ENCODE results near the gene RASGRP1. TPM values are rescaled to one million over a fixed set of nuclear protein-coding genes. Genes with fewer than 3 reads are reported as not detected.

RASGRP1 gene
- total RNA-seq, 5 donors from 2014 or later (not counting 1 experiment from before 2014, with no cell fraction given): 118 to 148 (median 131) TPM

- Histone ChIP-seq H3K27me3 (replicated peaks in 1 of 2; ENCODE audit: control insufficient read depth in 2 of 2, extremely low read depth in 1 of 2, insufficient read depth in 2 of 2, low read length in 1 of 2) (no peaks in the 10 kb centered on the region), H3K4me3 (ENCODE audit: control insufficient read depth in 1 of 2, extremely low read depth in 1 of 2, low read length in 1 of 2) (no peak overlapping the region), H3K4me1 (ENCODE audit: control insufficient read depth in 1 of 2, extremely low read depth in 1 of 2, insufficient read depth in 2 of 2, low read length in 2 of 2) (peaks cover 0 to 2% of the 10 kb centered on the region in 2 experiments), H3K27ac (ENCODE audit: low read length) (no peak overlapping the region), H3K9me3 (no peaks in the 10 kb centered on the region), H3K36me3 (ENCODE audit: control insufficient read depth in 2 of 2, extremely low read depth in 1 of 2, insufficient read depth in 1 of 2, low read length in 1 of 2) (peaks cover 0 to 42% of the 10 kb centered on the region in 2 donors)
- Mint-ChIP-seq H3K9me3 (no peaks in the 10 kb centered on the region), H3K4me3 (no peak overlapping the region), H3K36me3 (peaks cover 34% of the 10 kb centered on the region), H3K27ac (peak overlapping the region; percentile 67 to 68), H3K27me3 (no peaks in the 10 kb centered on the region), H3K4me1 (peaks cover 13 to 25% (median 24%) of the 10 kb centered on the region in 3 donors)
- ChIA-PET CTCF (interaction anchor here (0.5 to 2.0 kb wide), 14 partner anchors 10 to 226 kb away, joined by 3 to 40 read pairs (median 6); partner anchors contain the start of gene FAM98B (in 1 of the 2)), POLR2A (interaction anchor here in 1 of 2 donors (0.6 kb wide), 1 partner anchor 215 kb away, joined by 3 read pairs; no protein-coding TSS in a partner anchor)
- DNase-seq: no peak
- 94% methylated on average over 2 of the region's 2 CpGs for WGBS (ENCODE audit: insufficient coverage)
- ATAC-seq (replicated peaks in 1 of 4): no peak
Observed at GRCh38 chr15:38475361-38475760, 89.3 kb downstream of the RASGRP1 start.

- H3K27ac Mint-ChIP-seq: peak overlapping the region; percentile 79 to 84
Observed at GRCh38 chr15:38474155-38474757, 90.4 kb downstream of the RASGRP1 start.

GRCh38 chr15:38471974-38472373, 92.6 kb downstream of the RASGRP1 start:
- Mint-ChIP-seq H3K27ac (no peak overlapping the region), H3K36me3 (peaks cover 33% of the 10 kb centered on the region), H3K27me3 (no peaks in the 10 kb centered on the region), H3K4me1 (peaks cover 5 to 19% (median 14%) of the 10 kb centered on the region in 3 donors), H3K9me3 (no peaks in the 10 kb centered on the region), H3K4me3 (no peak overlapping the region)
- Histone ChIP-seq H3K27me3 (replicated peaks in 1 of 2; ENCODE audit: control insufficient read depth in 2 of 2, extremely low read depth in 1 of 2, insufficient read depth in 2 of 2, low read length in 1 of 2) (no peaks in the 10 kb centered on the region), H3K27ac (ENCODE audit: low read length) (no peak overlapping the region), H3K36me3 (ENCODE audit: control insufficient read depth in 2 of 2, extremely low read depth in 1 of 2, insufficient read depth in 1 of 2, low read length in 1 of 2) (peaks cover 0 to 34% of the 10 kb centered on the region in 2 donors), H3K4me3 (ENCODE audit: control insufficient read depth in 1 of 2, extremely low read depth in 1 of 2, low read length in 1 of 2) (no peak overlapping the region), H3K4me1 (ENCODE audit: control insufficient read depth in 1 of 2, extremely low read depth in 1 of 2, insufficient read depth in 2 of 2, low read length in 2 of 2) (peaks cover 0 to 2% of the 10 kb centered on the region in 2 experiments), H3K9me3 (no peaks in the 10 kb centered on the region)
- no CpG with 5 or more reads among the region's 2 CpGs for WGBS (ENCODE audit: insufficient coverage)
- ATAC-seq (replicated peaks in 1 of 4) (no peak), DNase-seq (no peak)
- ChIA-PET POLR2A (interaction anchor here in 1 of 2 donors (0.5 kb wide), 1 partner anchor 205 kb away, joined by 3 read pairs; no protein-coding TSS in a partner anchor), CTCF (interaction anchor here (0.9 to 4.8 kb wide), 12 partner anchors 14 to 1285 kb away, joined by 3 to 43 read pairs (median 6); partner anchors contain the start of gene FAM98B (in 1 of the 2))

More at GRCh38 chr15:38474155-38474757, 90.4 kb downstream of the RASGRP1 start:
- Mint-ChIP-seq H3K4me3 (no peak overlapping the region), H3K9me3 (no peaks in the 10 kb centered on the region), H3K36me3 (peaks cover 32% of the 10 kb centered on the region), H3K27me3 (no peaks in the 10 kb centered on the region), H3K4me1 (peaks cover 7 to 19% (median 17%) of the 10 kb centered on the region in 3 donors)
- 40% methylated on average over 1 of the region's 4 CpGs for WGBS (ENCODE audit: insufficient coverage)
- DNase-seq (peak in 28 of 35 experiments; percentile 3 to 84 (median 23)), ATAC-seq (replicated peaks in 1 of 4) (peak; percentile 96 to 99 (median 99))
- Histone ChIP-seq H3K27me3 (replicated peaks in 1 of 2; ENCODE audit: control insufficient read depth in 2 of 2, extremely low read depth in 1 of 2, insufficient read depth in 2 of 2, low read length in 1 of 2) (no peaks in the 10 kb centered on the region), H3K4me1 (ENCODE audit: control insufficient read depth in 1 of 2, extremely low read depth in 1 of 2, insufficient read depth in 2 of 2, low read length in 2 of 2) (peaks cover 0 to 2% of the 10 kb centered on the region in 2 experiments), H3K27ac (ENCODE audit: low read length) (peak overlapping the region; percentile 8), H3K36me3 (ENCODE audit: control insufficient read depth in 2 of 2, extremely low read depth in 1 of 2, insufficient read depth in 1 of 2, low read length in 1 of 2) (peaks cover 0 to 45% of the 10 kb centered on the region in 2 donors), H3K4me3 (ENCODE audit: control insufficient read depth in 1 of 2, extremely low read depth in 1 of 2, low read length in 1 of 2) (no peak overlapping the region), H3K9me3 (no peaks in the 10 kb centered on the region)
- ChIA-PET POLR2A (interaction anchor here in 1 of 2 donors (0.5 to 1.0 kb wide), 3 partner anchors 93 to 222 kb away, joined by 3 read pairs; no protein-coding TSS in a partner anchor), CTCF (interaction anchor here (0.7 to 2.0 kb wide), 15 partner anchors 8 to 225 kb away, joined by 3 to 40 read pairs (median 5); partner anchors contain the start of gene FAM98B (in 1 of the 2))

DNA sequence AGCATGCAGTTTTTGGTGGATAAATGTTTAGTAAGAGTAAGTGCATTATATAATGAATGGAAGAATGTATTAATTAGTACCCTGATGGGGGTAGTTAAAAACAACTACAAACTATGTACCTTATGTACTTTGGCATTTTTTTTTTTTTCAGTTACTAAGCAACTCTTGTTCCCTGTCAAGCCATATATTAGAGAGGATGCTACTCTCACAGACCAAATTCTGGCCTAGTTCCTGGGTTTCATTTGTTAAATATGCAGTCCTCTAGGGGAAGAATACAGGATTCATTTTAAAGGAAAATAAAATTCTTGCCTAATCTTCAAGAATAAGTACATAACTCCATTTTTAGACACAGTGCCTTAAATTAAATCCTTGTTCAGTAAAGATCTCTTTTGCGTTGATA, 93.8 kb downstream of the RASGRP1 start:
- CTCF ChIA-PET: interaction anchor here (0.6 to 4.8 kb wide), 7 partner anchors 128 to 710 kb away, joined by 3 to 43 read pairs (median 5); no protein-coding TSS in a partner anchor
- POLR2A ChIA-PET: interaction anchor here in 1 of 2 donors (0.6 kb wide), 1 partner anchor 969 kb away, joined by 3 read pairs; no protein-coding TSS in a partner anchor
- H3K36me3 Mint-ChIP-seq: peaks cover 30% of the 10 kb centered on the region
- Histone ChIP-seq H3K27ac (ENCODE audit: low read length) (no peak overlapping the region), H3K9me3 (no peaks in the 10 kb centered on the region), H3K4me1 (ENCODE audit: control insufficient read depth in 1 of 2, extremely low read depth in 1 of 2, insufficient read depth in 2 of 2, low read length in 2 of 2) (peaks cover 0 to 2% of the 10 kb centered on the region in 2 experiments), H3K36me3 (ENCODE audit: control insufficient read depth in 2 of 2, extremely low read depth in 1 of 2, insufficient read depth in 1 of 2, low read length in 1 of 2) (peaks cover 0 to 26% of the 10 kb centered on the region in 2 donors), H3K4me3 (ENCODE audit: control insufficient read depth in 1 of 2, extremely low read depth in 1 of 2, low read length in 1 of 2) (no peak overlapping the region), H3K27me3 (replicated peaks in 1 of 2; ENCODE audit: control insufficient read depth in 2 of 2, extremely low read depth in 1 of 2, insufficient read depth in 2 of 2, low read length in 1 of 2) (no peaks in the 10 kb centered on the region)
- H3K9me3 Mint-ChIP-seq: no peaks in the 10 kb centered on the region
- H3K4me3 Mint-ChIP-seq: no peak overlapping the region
- no peak for ATAC-seq (replicated peaks in 1 of 4)
- no peaks in the 10 kb centered on the region for H3K27me3 Mint-ChIP-seq
- WGBS (ENCODE audit: insufficient coverage): no CpG with 5 or more reads among the region's 1 CpG
- H3K27ac Mint-ChIP-seq: peak overlapping the region in 1 of 2 donors; percentile 27
- peaks cover 5 to 16% (median 13%) of the 10 kb centered on the region in 3 donors for H3K4me1 Mint-ChIP-seq
- no peak for DNase-seq

GRCh38 chr15:38464675-38465074, 99.9 kb downstream of the RASGRP1 start:
- H3K9me3 Mint-ChIP-seq: no peaks in the 10 kb centered on the region
- Histone ChIP-seq H3K27ac (ENCODE audit: low read length) (no peak overlapping the region), H3K4me3 (ENCODE audit: control insufficient read depth in 1 of 2, extremely low read depth in 1 of 2, low read length in 1 of 2) (no peak overlapping the region), H3K27me3 (replicated peaks in 1 of 2; ENCODE audit: control insufficient read depth in 2 of 2, extremely low read depth in 1 of 2, insufficient read depth in 2 of 2, low read length in 1 of 2) (no peaks in the 10 kb centered on the region), H3K4me1 (ENCODE audit: control insufficient read depth in 1 of 2, extremely low read depth in 1 of 2, insufficient read depth in 2 of 2, low read length in 2 of 2) (no peaks in the 10 kb centered on the region), H3K9me3 (no peaks in the 10 kb centered on the region), H3K36me3 (ENCODE audit: control insufficient read depth in 2 of 2, extremely low read depth in 1 of 2, insufficient read depth in 1 of 2, low read length in 1 of 2) (peaks cover 0 to 4% of the 10 kb centered on the region in 2 donors)
- ChIA-PET POLR2A (no interaction called here), CTCF (interaction anchor here in 1 of 2 donors (0.6 to 1.8 kb wide), 7 partner anchors 9 to 235 kb away, joined by 3 to 6 read pairs (median 4); no protein-coding TSS in a partner anchor)
- no peaks in the 10 kb centered on the region for H3K27me3 Mint-ChIP-seq
- H3K27ac Mint-ChIP-seq: no peak overlapping the region
- H3K36me3 Mint-ChIP-seq: peaks cover 15% of the 10 kb centered on the region
- H3K4me3 Mint-ChIP-seq: no peak overlapping the region
- peaks cover 29 to 30% (median 29%) of the 10 kb centered on the region in 3 donors for H3K4me1 Mint-ChIP-seq
- DNase-seq: no peak
- ATAC-seq (replicated peaks in 1 of 4): no peak
- WGBS (ENCODE audit: insufficient coverage): no CpG with 5 or more reads among the region's 4 CpGs

GRCh38 chr15:38463893-38464292, 100.7 kb downstream of the RASGRP1 start:
- Histone ChIP-seq H3K36me3 (ENCODE audit: control insufficient read depth in 2 of 2, extremely low read depth in 1 of 2, insufficient read depth in 1 of 2, low read length in 1 of 2) (peaks cover 0 to 4% of the 10 kb centered on the region in 2 donors), H3K27ac (ENCODE audit: low read length) (no peak overlapping the region), H3K9me3 (no peaks in the 10 kb centered on the region), H3K4me1 (ENCODE audit: control insufficient read depth in 1 of 2, extremely low read depth in 1 of 2, insufficient read depth in 2 of 2, low read length in 2 of 2) (no peaks in the 10 kb centered on the region), H3K27me3 (replicated peaks in 1 of 2; ENCODE audit: control insufficient read depth in 2 of 2, extremely low read depth in 1 of 2, insufficient read depth in 2 of 2, low read length in 1 of 2) (no peaks in the 10 kb centered on the region), H3K4me3 (ENCODE audit: control insufficient read depth in 1 of 2, extremely low read depth in 1 of 2, low read length in 1 of 2) (no peak overlapping the region)
- Mint-ChIP-seq H3K27me3 (no peaks in the 10 kb centered on the region), H3K36me3 (peaks cover 18% of the 10 kb centered on the region), H3K4me3 (no peak overlapping the region), H3K9me3 (no peaks in the 10 kb centered on the region), H3K27ac (no peak overlapping the region), H3K4me1 (peaks cover 34 to 37% (median 35%) of the 10 kb centered on the region in 3 donors)
- no peak for ATAC-seq (replicated peaks in 1 of 4)
- ChIA-PET CTCF (interaction anchor here in 1 of 2 donors (1.3 to 1.8 kb wide), 4 partner anchors 10 to 236 kb away, joined by 4 to 6 read pairs (median 4); no protein-coding TSS in a partner anchor), POLR2A (no interaction called here)
- DNase-seq: no peak
- WGBS (ENCODE audit: insufficient coverage): no CpG with 5 or more reads among the region's 3 CpGs

All from T-cell (primary cell).